T-helper 2 cell (primary cell): ENCODE data around the gene MFSD6.
"Not testable (repeated sequence)": the region's sequence is repeated elsewhere in the genome, so short reads cannot be mapped to it uniquely, and the experiment has no call there.

Experiments used
- DNase-seq, 5 experiments: peaks; one replicate each; pipeline versions ENCODE4 v3.0.0 to v3.0.0-alpha.2; 2012 to 2022

The MFSD6 gene

DNA sequence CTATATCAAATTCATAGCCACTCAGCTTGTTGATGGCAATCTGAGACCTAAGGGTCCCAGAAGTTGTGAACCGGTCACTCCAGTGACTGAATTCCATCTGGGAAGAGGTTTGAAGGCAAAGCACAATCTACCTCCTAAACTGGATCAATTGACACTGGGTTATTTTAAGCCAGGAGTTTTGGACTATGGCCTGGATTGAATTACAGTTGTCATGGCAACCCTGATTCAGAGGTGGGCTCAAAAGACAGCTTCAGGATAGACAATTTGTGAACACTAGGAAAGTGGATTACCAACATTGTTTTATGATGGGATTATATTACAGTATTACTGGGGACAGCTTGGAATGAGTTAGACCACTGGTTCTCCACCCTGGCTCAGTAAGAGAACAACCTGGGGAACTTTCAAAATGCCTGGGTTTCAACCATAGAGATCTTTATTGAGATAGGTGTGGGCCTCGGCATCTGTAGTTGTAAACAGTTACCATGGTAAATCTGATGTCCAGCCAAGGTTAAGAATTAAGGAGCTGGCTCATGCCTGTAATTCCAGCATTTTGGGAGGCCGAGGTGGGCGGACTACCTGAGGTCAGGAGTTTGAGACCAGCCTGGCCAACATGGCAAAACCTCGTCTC lies 58.8 kb downstream of the MFSD6 start:
- DNase-seq, result no peak

DNA sequence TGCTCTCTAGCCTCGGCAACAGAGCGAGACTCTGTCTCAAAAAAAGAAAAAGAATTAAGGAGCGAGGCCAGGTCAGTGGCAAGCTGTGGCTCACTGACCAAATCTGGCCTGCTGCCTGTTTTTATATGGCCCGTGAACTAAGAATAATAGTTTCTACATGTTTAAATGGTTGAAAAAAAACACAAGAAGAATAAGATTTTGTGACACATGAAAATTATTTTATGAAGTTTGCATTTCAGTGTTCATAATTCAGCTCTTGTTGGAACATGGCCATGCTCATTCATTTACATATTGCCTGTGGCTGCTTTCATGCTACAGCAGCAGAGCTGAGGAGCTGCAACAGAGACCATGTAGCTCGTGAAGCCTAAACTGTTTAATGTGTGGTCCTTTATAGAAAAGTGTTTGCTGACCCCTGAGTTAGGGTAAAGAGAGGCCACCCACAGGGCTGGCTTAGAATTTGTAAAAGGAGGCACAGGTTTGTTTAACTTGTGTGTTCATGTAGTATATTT lies 59.5 kb downstream of the MFSD6 start:
- DNase-seq, result no peak

DNA sequence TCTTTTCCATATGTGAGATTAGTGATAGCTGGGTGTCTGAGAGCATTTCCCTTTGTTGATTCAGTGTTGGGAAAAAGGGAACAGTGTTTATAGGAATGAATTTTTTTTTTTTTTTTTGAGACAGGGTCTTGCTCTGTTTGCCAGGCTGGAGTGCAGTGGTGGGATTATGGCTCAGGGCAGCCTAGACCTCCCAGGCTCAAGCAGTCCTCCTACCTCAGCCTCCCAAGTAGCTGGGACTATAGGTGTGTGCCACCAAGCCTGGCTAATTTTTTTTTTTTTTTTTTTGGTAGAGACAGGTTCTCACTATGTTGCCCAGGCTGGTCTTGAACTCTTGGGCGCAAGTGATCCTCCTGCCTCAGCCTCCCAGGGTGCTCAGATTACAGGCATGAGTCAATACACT lies 60.2 kb downstream of the MFSD6 start:
- DNase-seq, result not testable (repeated sequence)

DNA sequence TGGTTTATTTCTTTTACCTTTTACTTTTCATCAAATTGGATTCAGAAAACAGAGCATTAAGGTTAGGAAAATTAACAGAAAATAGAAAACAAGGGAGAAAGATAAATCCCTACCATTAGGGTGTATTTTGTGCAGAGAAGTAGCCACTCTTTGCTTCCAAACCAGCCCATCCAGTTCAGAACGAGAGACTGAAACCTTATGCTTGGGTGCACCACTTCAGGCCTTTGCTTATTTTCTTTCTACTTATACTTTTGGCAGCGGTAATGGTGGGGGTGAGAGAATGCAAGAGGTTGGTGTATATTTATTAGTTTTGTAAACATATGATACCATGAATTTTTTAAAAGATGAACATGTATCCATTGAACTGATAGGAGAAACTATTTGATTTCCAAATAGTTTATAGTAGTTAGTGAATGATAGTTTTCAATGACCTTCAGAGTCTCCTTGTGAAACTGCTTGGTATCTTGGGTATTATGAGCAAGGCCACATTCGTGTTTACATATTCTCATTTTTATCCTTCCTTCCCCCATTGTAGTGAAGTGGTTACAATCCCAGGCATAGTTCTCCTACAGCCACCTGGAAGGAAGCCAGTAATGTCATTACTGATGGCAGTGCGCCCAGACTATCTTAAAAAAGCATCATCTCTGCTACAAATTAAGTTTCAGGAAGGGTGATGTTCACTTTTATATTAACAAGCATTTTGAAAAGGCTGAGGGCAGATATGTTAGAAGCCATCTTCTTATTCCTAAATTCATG lies 60.8 kb downstream of the MFSD6 start:
- DNase-seq, result no peak

DNA sequence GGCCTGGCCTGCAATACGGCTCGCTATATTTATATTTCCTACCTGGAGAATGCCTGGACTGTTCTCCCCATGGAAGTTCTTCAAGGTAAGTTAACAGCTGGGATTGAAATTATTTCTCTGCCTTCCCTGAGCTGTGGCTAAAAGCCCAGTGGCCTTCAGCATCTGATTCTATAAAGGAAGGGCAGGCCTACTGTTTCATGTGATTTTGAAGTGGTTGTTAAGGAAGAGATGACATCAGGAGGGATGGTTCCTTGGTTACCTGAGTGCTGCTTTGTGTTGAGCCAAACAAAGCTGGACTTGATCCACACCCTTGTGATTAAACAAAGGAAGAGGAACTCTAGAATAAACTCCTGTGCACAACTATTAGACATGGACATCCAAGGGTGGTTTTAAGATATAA lies 61.6 kb downstream of the MFSD6 start:
- DNase-seq, result no peak

DNA sequence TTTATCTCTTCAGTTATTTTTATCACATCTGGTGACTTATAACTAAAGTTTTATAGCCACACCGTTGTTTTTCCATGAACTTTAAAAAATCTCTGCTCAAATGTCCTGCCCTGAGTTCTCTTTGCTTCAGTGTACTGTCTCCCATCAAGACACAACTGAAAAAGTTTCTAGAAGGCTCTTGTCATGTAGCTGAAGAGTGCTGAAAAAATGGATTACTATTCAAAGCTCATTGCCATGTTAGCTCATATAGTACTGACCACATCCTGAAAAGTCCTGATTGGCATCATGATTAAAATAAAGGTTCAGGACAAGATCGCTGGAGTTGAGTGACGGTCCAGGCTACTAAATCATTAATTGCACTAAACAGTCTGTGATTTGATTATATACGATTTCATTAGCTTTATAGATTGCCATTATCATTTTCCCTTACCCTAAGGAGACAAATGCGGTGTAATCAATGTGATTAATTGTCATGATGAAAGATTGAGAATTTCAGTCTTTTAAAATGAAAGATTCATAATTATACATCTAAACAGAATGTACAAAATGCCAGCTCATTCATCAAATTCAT lies 62.2 kb downstream of the MFSD6 start:
- DNase-seq, result no peak

DNA sequence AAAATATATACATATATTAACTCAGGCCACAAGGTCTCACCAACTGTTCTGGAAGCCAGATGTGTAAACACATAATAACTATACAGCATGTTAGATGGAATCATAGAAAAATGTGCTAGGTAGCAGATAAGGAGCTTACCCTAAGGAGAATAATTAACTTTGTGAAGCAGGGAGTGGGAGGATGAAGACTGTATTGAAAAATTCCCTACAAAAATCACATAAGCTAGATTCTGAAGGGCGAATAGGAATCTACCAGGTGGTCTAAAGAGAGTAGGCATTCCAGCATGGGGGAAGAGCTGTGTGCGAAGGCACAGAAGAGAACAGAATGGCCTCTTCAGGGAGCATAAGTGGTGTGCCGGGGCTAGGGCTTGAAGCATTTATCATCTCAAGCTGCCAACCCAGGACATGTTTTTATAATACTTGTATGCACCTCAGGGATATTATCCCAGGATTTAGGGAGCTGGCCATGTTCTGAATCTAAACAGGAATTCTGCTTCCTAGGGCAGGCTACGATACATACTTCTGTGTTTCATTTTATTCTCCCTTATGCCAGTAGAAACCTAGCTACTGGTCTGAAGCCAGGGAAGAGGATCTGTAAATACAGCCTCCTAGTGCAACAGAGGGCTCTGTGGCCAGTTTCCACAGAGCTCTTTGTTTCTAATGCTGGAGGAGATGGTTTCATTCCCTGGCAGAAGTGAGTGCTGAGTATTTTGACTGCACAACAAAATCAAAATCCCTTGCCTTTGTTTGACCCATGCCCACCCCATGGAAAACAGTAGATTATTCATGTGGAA lies 69.7 kb downstream of the MFSD6 start:
- DNase-seq, result no peak

DNA sequence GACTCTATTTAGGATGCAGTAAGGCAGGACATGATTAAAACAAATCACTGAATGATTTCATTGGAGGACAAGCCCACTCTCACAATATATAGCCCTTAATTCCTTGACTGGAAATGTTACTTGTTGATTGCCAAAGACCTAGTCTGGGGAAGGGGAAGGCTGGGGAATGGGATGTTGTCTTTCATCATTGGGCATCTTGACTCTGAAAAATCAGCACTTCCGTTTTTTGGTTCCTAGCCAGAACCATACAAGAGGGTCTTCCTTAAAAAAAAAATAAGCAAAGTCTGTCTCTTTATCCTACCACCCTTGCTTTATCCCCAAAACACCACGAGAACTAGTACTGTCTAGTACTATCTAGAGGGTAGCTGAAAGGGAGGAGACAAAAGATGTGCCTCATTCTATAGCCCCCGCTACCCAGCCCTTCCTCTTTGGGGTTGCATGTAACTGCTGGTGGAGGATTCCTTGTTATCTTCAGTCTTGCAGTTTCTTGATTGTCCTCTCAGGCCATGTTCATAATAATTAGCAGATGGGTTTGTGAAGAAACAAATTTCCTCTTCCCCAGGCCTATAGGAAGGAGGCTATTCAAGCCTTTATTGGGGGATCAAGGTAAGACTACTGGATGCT lies 70.5 kb downstream of the MFSD6 start:
- no peak for DNase-seq

DNA sequence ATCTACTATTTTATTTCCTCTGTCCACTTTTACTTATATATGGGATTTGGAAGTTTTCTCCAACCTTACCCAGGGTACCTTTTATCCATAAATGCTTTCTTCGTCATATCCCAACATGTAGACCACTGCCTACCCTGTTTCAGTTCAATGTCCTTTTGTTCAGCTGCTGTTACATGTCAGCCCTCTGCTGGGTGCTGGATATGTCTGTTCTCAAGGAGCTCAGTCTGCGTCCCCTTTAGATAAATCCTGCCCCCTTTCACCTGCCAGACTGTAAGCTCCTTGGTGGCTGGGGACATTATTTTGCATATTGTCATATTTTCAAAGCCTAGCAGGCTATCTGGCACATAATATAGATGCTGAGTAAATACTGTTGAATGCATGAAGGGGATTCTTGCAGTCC lies 73.2 kb downstream of the MFSD6 start:
- DNase-seq, result no peak

DNA sequence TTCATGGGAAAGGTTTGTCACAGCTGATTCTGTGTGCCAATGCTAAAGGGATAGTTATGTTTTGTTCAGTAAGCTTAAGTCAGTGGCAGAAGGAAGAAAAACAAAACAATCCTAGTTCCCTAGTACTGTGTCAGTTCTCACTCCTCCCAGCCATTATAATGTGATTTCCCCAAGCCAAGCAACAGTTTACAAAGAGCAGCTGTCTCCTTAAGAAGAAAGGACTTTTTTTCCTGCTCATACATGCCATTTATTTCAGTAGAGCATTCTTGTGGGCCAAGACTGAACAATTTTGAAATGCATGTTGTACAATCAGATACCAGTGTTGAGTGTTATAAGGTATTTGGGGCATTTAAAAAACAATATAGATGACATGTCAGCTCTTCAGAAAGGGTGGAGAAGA lies 74.3 kb downstream of the MFSD6 start:
- DNase-seq, result no peak

DNA sequence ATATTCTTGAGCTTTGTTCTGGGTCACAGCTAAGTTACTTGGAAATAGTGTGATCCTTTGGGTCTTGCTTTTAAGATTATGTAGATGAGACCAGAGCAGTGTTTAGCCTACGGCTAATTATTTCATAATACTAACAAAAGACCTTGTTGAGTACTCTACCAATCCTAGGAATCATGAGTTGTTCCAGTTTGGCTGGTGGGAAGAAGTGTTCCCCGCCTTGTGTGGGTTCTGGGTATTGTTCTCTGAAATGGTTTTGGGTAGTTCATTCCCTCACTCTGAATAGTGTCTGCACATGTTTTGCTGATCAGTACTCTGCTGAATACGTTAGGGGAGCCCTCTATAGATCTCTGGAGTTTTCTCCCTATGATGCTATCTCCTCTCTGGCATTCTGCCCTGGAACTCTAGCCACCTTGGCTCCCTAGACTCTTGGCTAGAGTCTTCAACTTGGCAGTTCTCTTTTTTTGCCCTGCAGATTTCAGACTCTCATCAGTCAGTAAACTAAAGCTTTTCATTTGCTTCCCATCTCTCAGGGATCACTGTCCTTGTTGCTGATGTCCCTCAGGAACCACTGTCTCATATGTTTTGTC lies 78.0 kb downstream of the MFSD6 start:
- DNase-seq, result no peak

DNA sequence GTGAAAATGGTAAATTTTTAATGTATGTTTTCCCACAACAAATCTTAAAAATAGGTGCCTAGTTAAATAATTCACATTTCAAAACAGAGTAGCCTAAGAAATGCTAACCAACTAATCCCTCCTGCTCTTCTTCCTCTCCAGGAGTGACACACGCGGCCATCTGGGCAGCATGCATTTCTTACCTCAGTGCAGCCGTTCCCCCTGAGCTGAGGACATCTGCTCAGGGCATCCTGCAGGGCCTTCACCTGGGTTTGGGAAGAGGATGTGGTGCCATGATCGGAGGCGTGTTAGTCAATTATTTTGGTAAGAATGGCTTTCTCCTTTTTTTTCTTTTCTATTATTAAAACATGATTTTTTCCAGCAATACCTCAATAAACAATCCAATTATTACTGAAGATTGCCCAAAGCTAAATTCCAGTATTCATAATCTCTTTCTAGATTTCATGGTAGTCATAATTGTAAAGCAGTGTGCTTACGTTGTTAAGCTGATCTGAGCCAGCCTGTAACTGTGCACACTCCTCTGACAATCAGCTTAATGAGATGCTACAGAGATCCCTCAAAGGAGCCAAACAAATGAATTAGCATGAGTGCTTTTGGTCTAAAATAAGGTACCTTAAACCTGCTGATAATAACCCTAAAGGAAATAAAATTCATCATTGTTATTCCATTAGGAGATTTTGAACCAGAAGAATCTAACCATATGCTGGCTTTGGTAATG lies 80.5 kb downstream of the MFSD6 start:
- no peak for DNase-seq

DNA sequence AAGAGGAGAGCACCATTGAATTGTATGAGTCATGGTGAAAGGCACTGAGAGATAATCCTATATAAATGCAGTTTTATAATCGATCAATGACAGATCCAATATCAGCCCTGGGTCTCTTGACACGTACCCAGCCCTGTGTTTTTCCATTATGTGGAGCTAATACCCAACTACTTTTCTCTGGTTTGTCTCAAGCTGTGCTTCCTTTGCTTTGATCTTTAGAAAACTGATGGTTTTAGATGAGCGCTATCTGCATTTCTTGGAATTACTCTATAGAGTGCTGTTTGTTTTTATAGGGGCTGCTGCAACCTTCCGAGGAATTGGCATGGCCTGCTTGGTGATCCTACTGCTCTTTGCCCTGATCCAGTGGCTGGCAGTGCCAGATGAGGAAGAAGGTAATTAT lies 81.3 kb downstream of the MFSD6 start:
- DNase-seq, result peak in 1 of 5 experiments; percentile 9

DNA sequence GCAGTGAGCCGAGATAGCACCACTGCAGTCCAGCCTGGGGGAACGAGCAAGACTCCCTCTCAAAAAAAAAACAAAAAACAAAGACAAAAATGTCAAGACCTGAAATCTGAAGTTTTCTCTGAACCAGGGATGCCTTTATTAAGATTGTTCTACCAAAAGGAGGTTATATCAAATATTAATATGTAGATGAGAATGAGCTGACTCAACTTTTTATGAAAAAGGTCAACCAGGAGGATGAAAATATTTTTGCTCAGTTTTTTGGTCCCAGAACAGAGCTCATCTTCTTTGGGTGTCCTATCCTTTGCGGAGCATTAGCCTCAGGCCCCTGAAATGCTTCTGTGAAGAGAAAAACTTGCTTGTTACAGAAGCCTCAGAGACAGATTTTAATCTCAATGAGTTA lies 82.3 kb downstream of the MFSD6 start:
- no peak for DNase-seq

DNA sequence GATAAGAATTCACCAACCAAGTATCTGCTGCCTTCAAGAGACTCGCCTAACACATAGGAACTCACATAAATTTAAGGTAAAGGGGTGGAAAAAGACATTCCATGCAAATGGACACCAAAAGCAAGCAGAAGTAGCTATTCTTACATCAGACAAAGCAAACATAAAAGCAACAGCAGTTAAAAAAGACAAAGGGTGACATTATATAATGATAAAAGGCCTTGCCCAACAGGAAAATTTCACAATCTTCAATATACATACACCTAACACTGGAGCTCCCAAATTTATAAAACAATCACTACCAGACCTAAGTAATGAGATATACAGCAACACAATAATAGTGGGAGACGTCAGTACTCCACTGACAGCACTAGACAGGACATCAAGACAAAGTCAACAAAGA lies 84.9 kb downstream of the MFSD6 start:
- no peak for DNase-seq

DNA sequence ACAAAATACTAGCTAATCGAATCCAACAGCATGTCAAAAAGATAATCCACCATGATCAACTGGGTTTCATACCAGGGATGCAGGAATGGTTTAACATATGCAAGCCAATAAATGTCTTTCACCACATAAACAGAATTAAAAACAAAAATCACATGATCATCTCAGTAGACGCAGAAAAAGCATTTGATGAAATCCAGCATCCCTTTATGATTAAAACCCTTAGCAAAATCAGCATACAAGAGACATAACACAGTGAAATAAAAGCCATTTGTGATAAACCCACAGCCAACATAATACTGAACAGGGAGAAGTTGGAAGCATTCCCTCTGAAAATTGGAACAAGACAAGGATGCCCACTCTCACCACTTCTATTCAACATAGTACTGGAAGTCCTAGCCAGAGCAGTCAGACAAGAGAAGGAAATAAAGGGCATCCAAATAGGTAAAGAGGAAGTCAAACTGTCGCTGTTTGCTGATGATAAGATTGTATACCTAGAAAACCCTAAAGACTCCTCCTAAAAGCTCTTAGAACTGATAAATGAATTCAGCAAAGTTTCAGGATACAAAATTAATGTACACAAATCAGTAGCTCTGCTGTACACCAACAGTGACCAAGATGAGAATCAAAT lies 86.6 kb downstream of the MFSD6 start:
- DNase-seq, result not testable (repeated sequence)

DNA sequence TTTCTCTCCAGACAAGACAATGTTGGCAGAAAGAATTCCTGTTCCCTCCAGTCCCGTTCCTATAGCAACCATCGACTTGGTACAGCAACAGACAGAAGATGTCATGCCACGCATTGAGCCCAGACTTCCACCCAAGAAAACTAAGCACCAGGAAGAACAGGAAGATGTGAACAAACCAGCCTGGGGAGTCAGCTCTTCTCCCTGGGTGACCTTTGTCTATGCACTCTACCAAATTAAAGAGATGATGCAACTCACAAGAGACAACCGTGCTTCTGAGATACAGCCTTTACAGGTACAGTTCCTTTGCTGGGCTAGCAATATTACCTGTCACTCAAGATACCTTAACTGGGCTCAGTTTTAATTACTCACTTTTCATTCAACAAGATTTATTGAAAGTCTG lies 89.3 kb downstream of the MFSD6 start:
- DNase-seq, result no peak

DNA sequence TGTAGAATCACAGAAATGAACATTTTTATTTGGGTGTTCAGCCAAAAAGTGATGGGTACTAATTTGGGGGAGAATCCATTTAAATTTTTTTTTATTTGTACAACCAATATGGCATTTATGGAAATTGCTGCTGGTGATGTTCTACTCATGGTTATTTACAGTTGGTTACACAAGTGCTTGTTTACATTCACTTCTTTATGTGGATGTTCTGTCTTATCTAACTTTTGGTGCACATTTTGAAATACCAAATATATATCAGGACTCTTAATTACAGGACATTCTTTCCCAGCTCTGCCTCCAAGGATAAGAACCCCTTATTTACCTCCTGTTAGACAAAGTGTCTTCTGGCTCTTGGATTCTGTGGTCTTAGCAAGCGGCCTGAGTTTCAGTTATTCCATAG lies 91.1 kb downstream of the MFSD6 start:
- no peak for DNase-seq

DNA sequence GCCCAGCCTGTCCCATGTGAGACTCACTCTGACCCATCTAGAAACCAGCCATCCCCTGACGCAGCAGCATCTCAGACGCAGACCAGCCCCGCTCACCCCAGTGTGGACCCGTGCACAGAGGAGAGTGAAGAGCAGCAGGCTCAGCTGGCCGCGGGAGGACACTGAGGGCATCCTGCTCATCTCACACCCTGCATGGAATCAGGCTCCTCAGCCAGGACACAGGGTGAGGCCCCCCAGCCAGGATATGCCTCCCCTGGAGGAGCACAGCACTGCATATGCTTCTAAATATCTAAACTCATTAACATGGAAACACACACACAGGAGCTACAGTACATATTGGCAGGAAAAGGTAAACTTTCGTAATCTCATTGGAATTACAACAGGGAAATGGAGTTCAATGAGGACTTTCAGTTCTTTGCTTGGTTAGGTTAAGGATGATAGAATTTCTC lies 91.9 kb downstream of the MFSD6 start:
- no peak for DNase-seq

DNA sequence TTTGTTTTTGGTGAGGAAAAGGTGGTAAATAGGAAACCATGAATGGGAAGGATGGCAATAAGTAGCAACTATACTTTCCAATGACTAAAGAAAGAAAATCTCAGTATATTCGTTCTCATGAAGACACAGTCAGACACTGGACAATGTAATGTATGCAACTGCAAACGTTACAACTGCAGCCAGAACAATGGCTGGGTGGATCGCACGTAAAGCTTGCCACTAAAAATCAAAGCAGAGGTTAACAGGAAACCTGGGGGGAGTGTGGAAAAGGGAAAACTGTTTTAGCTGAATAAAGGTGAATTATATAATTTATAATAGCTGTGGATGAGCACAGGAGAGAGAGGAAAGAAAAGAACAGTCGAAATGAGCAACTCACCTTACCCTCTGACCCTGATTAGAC lies 93.1 kb downstream of the MFSD6 start:
- no peak for DNase-seq
